KBM-7 (cell line): ENCODE measurements around the gene SUV39H1.
"Not testable (repeated sequence)": the region's sequence is repeated elsewhere in the genome, so short reads cannot be mapped to it uniquely, and the experiment has no call there.

ENCODE experiments used
- DNase-seq: peaks from one replicate; pipeline ENCODE4 v3.0.0-alpha.2; 2015
- in situ Hi-C: fragments of 300-500 bp; cut with MboI; formaldehyde crosslinking; loops from 2 replicates; pipeline ENCODE4 v1.14.3; 2020; ENCODE audit warnings: low sequenced_read_pairs, low pct_unique_long_range_greater_than_20kb, mixed read lengths

Gene SUV39H1

DNA sequence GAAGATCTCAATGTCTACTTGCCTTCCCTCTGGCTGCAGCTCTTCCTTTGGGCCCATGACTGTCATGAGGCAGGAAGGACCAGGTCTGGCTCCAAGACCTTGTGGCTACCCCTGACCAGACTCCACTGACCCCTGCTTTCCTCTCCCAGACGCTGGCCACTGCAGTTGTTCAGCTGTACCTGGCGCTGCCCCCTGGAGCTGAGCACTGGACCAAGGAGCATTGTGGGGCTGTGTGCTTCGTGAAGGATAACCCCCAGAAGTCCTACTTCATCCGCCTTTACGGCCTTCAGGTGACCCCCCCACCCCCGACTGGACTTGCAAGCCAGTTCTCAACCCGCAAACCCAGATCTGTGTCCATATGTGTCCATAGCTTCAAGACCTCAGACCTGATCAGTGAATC lies 12.4 kb upstream of the SUV39H1 start:
- DNase-seq: no peak
- in situ Hi-C loops: no loop called here

DNA sequence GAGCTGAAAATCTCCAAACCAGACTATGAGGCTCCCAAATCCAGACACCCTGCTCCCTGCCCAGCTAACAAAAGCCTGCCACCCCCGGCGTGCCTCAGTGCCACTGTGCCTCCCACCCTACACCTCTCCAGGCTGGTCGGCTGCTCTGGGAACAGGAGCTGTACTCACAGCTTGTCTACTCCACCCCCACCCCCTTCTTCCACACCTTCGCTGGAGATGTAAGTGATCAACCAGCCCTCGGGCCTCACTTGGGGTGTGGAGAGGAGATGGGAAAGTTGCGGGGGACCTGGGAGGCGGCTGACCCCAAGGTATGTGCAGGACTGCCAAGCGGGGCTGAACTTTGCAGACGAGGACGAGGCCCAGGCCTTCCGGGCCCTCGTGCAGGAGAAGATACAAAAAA lies 11.1 kb upstream of the SUV39H1 start:
- in situ Hi-C loops: no loop called here
- no peak for DNase-seq

DNA sequence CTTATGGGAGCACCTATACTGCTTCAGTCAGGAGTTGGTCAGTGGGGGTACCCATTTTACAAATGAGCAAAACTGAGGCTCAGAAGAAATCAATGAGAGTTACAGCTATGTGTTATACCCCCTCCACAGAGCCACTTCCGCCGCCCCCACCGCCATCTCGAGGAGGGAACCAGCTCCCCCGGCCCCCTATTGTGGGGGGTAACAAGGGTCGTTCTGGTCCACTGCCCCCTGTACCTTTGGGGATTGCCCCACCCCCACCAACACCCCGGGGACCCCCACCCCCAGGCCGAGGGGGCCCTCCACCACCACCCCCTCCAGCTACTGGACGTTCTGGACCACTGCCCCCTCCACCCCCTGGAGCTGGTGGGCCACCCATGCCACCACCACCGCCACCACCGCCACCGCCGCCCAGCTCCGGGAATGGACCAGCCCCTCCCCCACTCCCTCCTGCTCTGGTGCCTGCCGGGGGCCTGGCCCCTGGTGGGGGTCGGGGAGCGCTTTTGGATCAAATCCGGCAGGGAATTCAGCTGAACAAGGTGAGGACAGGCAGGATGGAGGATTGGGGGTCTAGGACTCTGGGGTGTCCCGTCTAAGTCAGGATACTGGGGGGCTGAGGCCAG lies 7.9 kb upstream of the SUV39H1 start:
- in situ Hi-C loops: no loop called here
- DNase-seq: no peak

- no peak for DNase-seq
- in situ Hi-C loops: no loop called here
These were observed 7.2 kb upstream of the SUV39H1 start for GRCh38 chrX:48689208-48689920.

GRCh38 chrX:48691746-48692145 lies 4.8 kb upstream of the SUV39H1 start:
- DNase-seq, in situ Hi-C loops: not testable (repeated sequence)

DNA sequence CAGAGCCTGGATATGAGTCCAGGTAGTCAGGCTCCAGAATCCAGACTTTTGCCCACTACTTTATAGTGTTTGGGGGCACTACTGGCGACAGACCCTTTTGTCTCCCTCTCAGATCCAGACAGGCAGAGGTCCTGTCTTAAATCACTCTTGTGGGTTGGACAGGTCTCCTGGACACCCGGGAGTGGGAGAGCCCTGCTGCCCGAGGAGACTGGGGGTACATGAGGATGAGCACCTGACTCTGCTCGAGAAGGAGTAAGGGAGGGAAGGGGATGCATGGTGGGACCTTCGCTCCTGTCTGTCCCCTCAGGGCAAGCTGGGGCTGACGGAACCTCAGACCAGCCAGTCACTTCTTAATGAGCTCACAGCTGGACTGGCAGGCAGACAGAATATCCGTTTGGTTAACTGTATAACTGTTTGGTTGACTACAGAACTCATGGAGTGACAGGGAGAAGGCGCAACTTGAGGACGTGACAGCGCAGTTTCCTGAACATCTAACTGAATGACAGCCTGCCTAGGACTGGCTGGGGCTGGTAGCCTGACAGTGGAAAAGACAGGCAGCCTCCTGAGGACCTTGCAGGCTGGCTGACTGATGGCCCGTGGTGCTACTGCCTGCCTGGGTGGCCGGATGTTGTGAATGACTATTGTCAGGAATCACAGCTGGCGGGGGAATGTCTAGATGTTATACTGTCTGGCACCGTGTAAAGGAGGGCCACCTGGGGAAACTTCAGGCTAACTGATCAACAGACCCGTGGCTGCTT lies 1.6 kb upstream of the SUV39H1 start:
- no peak for DNase-seq
- in situ Hi-C loops: no loop called here

DNA sequence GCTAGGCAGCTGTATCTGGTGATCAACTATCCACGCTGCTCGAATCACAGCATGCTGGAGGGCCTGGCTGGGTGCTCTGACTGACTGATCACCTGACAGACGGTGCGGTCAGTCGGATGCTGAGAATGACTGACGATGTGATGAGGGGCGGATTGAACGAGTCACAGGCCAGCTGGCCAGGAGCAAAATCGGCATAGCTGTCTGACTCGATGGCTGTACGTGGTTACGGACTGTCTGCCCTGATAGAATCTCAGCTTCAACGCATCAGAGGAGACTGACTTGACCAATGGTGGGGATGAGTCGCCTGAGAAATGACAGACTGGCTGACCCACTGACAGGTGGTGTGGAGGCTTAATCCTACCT lies 1.0 kb upstream of the SUV39H1 start:
- DNase-seq: no peak
- in situ Hi-C loops: no loop called here

DNA sequence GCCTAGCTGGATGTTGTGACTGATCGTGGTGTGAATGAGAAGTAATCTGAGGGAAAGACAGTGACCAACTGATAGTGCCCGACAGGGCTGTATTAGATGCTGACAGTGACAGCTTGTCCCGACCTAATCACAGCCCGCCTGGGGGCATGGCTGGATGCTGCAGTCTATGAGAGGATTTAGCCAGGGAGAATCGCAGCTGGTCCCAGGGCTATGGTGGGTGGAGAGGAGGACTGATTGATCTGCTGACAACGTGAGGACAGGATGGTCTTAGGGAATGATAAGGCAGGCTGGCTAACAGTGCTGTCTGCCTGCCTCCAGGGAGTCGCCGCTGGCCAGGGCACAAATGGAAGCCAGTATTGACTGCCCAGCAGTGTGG lies 621 bp upstream of the SUV39H1 start:
- in situ Hi-C loops: no loop called here
- no peak for DNase-seq

- in situ Hi-C loops: no loop called here
- DNase-seq: peak; percentile 63
These were observed 584 bp downstream of the SUV39H1 start for GRCh38 chrX:48696909-48697727.

DNA sequence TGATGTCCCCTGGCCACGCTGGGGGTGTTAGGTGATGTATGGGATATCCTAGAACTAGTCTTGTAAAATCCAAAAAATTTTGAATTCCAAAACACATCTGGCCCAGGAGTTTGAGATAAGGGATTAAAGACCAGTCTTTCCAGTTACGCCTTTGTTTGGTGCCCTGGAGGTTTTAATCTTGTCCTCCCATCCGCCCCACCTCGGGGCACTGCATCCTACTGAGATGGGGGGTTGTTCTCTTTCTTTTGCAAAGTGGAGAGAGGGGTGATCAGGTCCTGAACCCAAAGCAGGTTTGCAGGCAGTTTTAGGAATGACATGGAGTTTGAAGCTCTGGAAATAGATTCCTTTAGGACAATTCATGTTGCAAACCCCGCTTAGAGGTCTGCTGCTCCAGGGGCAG lies 1.8 kb downstream of the SUV39H1 start:
- no peak for DNase-seq
- in situ Hi-C loops: no loop called here

- in situ Hi-C loops: no loop called here
- DNase-seq: no peak
These were observed 3.7 kb downstream of the SUV39H1 start for GRCh38 chrX:48700246-48700645.

- peak; percentile 40 for DNase-seq
- in situ Hi-C loops: no loop called here
These were observed 4.6 kb downstream of the SUV39H1 start for GRCh38 chrX:48700951-48701653.

GRCh38 chrX:48702032-48702431 lies 5.5 kb downstream of the SUV39H1 start:
- DNase-seq: no peak
- in situ Hi-C loops: no loop called here

DNA sequence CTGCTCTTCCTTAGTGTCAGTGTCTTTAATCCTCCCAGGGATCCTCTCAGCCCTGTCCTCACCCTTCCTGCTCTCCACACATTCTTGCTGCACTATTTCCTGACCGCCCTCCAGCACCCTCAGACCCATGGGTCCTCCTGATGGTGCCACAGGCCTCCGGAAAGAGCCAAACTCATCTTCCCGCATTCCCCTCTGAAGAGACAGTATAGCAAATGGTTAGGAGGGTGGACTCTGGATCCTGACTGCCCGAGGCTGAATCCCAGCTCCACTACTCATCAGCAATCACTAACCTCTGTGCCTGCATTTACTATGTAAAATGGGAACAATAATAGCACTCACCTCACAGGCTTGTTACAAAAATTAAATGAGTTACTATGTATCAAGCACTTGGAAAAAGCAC lies 6.2 kb downstream of the SUV39H1 start:
- no peak for DNase-seq
- in situ Hi-C loops: no loop called here

DNA sequence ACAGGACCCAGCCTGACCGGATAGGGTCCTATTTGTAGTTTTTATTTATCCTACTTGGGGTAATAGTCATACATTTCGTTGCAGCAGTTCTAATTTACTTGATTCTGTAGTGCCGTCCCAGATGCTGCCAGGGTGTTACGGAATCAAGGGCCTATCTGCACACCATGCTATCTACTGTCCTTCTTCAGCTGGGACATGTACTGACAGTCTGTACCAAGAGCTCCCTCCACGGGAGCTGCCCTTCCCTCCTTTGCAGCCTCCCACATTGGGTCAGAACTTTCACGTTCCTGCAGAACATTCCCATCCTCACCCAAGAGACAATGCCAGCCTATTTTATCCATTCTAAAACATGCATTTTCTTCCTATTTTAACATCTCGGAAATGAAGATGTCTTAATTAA lies 6.7 kb downstream of the SUV39H1 start:
- DNase-seq: no peak
- in situ Hi-C loops: no loop called here

GRCh38 chrX:48703642-48704481 lies 7.3 kb downstream of the SUV39H1 start:
- in situ Hi-C loops: no loop called here
- no peak for DNase-seq

DNA sequence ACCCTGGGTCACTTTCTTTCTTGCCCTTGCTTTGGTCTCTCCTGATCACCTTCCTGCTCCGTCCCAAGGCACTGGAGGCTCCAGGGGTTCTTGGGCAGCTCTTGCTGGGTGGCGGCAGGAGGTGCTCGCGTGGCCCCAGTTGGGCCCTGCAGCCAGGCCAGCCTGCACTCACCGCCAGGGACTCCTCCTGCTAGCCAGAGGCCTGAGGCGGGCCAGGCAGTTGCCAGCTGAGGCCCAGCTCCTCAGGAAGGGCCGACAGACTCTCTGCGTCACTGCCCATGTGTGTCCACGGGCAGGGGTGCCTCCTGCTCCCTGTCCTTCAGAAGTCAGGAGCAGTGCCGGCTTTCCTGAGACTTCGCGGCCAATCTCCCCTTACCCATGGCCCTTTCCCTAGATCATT lies 9.3 kb downstream of the SUV39H1 start:
- in situ Hi-C loops: no loop called here
- DNase-seq: no peak

GRCh38 chrX:48709522-48710112 lies 13.1 kb downstream of the SUV39H1 start:
- no peak for DNase-seq
- in situ Hi-C loops: no loop called here
